Breast epithelium (tissue), 3 donors: ENCODE measurements around the gene MLC1.

ENCODE experiments used
- POLR2AphosphoS5 ChIP-seq, 3 donors: sonication (generic); formaldehyde crosslinking; IDR thresholded peaks; one replicate each; pipeline ENCODE4 v1.6.1; 2017; ENCODE audit warnings: antibody characterized with exemption in 3 of 3
- TF ChIP-seq, protein P1 (sequence below), 3 donors: fragments of 450-650 bp; IDR thresholded peaks; one replicate each; pipeline ENCODE4 v1.5.1; 2016 to 2017; ENCODE audit warnings: antibody characterized with exemption in 3 of 3, mild to moderate bottlenecking in 3 of 3, moderate library complexity in 3 of 3

GRCh38 chr22:50016988-50017700 is 68.1 kb downstream of the MLC1 start:
- TF ChIP-seq POLR2AphosphoS5 (IDR thresholded peaks at IDR 0.05), result no peak
- TF ChIP-seq, protein P1, sequence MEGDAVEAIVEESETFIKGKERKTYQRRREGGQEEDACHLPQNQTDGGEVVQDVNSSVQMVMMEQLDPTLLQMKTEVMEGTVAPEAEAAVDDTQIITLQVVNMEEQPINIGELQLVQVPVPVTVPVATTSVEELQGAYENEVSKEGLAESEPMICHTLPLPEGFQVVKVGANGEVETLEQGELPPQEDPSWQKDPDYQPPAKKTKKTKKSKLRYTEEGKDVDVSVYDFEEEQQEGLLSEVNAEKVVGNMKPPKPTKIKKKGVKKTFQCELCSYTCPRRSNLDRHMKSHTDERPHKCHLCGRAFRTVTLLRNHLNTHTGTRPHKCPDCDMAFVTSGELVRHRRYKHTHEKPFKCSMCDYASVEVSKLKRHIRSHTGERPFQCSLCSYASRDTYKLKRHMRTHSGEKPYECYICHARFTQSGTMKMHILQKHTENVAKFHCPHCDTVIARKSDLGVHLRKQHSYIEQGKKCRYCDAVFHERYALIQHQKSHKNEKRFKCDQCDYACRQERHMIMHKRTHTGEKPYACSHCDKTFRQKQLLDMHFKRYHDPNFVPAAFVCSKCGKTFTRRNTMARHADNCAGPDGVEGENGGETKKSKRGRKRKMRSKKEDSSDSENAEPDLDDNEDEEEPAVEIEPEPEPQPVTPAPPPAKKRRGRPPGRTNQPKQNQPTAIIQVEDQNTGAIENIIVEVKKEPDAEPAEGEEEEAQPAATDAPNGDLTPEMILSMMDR (IDR thresholded peaks at IDR 0.05), result no peak
